Astrocyte of the cerebellum (primary cell): ENCODE data around the gene FARS2.

Experiments used
- DNase-seq: peaks from one replicate; pipeline ENCODE4 v3.0.0-alpha.2; 2011; ENCODE audit warnings: low read depth
- H3K4me3 ChIP-seq: 2 replicates; pipeline ENCODE4 v1.5.1; 2011; ENCODE audit warnings: mild to moderate bottlenecking, low read depth, low read length, moderate library complexity
- in situ Hi-C: cut with HindIII; loops from 2 replicates; pipeline ENCODE4 v1.10.0; 2017; ENCODE audit warnings: low sequenced_read_pairs
- TF ChIP-seq, protein P1 (sequence below): IDR thresholded peaks from 2 replicates; pipeline ENCODE4 v1.5.1; 2012; ENCODE audit warnings: low read length, low read depth, moderate library complexity, mild to moderate bottlenecking; ENCODE audit errors: missing control alignments

The FARS2 gene

GRCh38 chr6:5315881-5316280, 54.6 kb downstream of the FARS2 start:
- in situ Hi-C loops = no loop called here
- DNase-seq = no peak
- TF ChIP-seq, protein P1, sequence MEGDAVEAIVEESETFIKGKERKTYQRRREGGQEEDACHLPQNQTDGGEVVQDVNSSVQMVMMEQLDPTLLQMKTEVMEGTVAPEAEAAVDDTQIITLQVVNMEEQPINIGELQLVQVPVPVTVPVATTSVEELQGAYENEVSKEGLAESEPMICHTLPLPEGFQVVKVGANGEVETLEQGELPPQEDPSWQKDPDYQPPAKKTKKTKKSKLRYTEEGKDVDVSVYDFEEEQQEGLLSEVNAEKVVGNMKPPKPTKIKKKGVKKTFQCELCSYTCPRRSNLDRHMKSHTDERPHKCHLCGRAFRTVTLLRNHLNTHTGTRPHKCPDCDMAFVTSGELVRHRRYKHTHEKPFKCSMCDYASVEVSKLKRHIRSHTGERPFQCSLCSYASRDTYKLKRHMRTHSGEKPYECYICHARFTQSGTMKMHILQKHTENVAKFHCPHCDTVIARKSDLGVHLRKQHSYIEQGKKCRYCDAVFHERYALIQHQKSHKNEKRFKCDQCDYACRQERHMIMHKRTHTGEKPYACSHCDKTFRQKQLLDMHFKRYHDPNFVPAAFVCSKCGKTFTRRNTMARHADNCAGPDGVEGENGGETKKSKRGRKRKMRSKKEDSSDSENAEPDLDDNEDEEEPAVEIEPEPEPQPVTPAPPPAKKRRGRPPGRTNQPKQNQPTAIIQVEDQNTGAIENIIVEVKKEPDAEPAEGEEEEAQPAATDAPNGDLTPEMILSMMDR = no peak
- no peak overlapping the region for H3K4me3 ChIP-seq

GRCh38 chr6:5316951-5317350, 55.6 kb downstream of the FARS2 start:
- in situ Hi-C loops = no loop called here
- TF ChIP-seq, protein P1 = no peak
- DNase-seq = no peak
- no peak overlapping the region for H3K4me3 ChIP-seq

- TF ChIP-seq, protein P1 = no peak
- in situ Hi-C loops = no loop called here
- no peak overlapping the region for H3K4me3 ChIP-seq
- DNase-seq = no peak
These were observed 57.4 kb downstream of the FARS2 start for GRCh38 chr6:5318617-5319272.

GRCh38 chr6:5323979-5324378, 62.7 kb downstream of the FARS2 start:
- H3K4me3 ChIP-seq = no peak overlapping the region
- DNase-seq = no peak
- in situ Hi-C loops = no loop called here
- TF ChIP-seq, protein P1 = no peak

- TF ChIP-seq, protein P1 = no peak
- H3K4me3 ChIP-seq = no peak overlapping the region
- in situ Hi-C loops = no loop called here
- no peak for DNase-seq
These were observed 63.9 kb downstream of the FARS2 start for GRCh38 chr6:5325173-5325572.

- no peak overlapping the region for H3K4me3 ChIP-seq
- in situ Hi-C loops = no loop called here
- TF ChIP-seq, protein P1 = no peak
- no peak for DNase-seq
These were observed 64.8 kb downstream of the FARS2 start for GRCh38 chr6:5326022-5326641.
